ENCODE measurements around the gene MLLT3. TPM values are rescaled to one million over a fixed set of nuclear protein-coding genes. Genes with fewer than 3 reads are reported as not detected.

The MLLT3 gene
- total RNA-seq, 4 donors from 2014 or later = 9.4 to 38.2 (median 30.2) TPM

GRCh38 chr9:20426019-20426418, 196.3 kb downstream of the MLLT3 start:
- H3K9me3 ChIP-seq = no peaks in the 10 kb centered on the region
- DNase-seq = no peak
- in situ Hi-C loops (cut with MboI; ENCODE audit: low pct_ligation_motif_present in 1 of 4, low pct_unique_long_range_greater_than_20kb in 1 of 4, low sequenced_read_pairs in 3 of 4) = no loop called here
- intact Hi-C loops (cut with DNase I; ENCODE audit: low total_unique reads) = no loop called here
- H3K4me1 ChIP-seq = peaks cover 0 to 4% (median 0%) of the 10 kb centered on the region in 4 donors
- no peak overlapping the region for H3K4me3 ChIP-seq
- 83 to 90% methylated on average over 2 of the region's 2 CpGs for WGBS, 2 donors (ENCODE audit: low coverage in 1 of 2)
- no peaks in the 10 kb centered on the region for H3K27me3 ChIP-seq
- H3K27ac ChIP-seq = no peak overlapping the region
- TF ChIP-seq EP300 (IDR thresholded peaks at IDR 0.05; ENCODE audit: low read depth) (no peak), POLR2A (IDR thresholded peaks at IDR 0.05) (no peak), POLR2AphosphoS5 (IDR thresholded peaks at IDR 0.05) (no peak), CTCF (IDR thresholded peaks at IDR 0.05) (no peak)
- no peaks in the 10 kb centered on the region for H3K36me3 ChIP-seq

- H3K4me3 ChIP-seq = no peak overlapping the region
- intact Hi-C loops (cut with DNase I; ENCODE audit: low total_unique reads) = no loop called here
These were observed 202.8 kb downstream of the MLLT3 start for GRCh38 chr9:20419533-20419932.

GRCh38 chr9:20418485-20418884, 203.8 kb downstream of the MLLT3 start:
- Histone ChIP-seq H3K9me3 (no peaks in the 10 kb centered on the region), H3K4me3 (no peak overlapping the region), H3K27ac (no peak overlapping the region), H3K27me3 (no peaks in the 10 kb centered on the region), H3K4me1 (no peaks in the 10 kb centered on the region), H3K36me3 (peaks cover 0 to 3% (median 0%) of the 10 kb centered on the region in 4 donors)
- in situ Hi-C loops (cut with MboI; ENCODE audit: low pct_ligation_motif_present in 1 of 4, low pct_unique_long_range_greater_than_20kb in 1 of 4, low sequenced_read_pairs in 3 of 4) (no loop called here), intact Hi-C loops (cut with DNase I; ENCODE audit: low total_unique reads) (no loop called here)
- TF ChIP-seq EP300 (IDR thresholded peaks at IDR 0.05; ENCODE audit: low read depth) = no peak
- no peak for TF ChIP-seq CTCF (IDR thresholded peaks at IDR 0.05)
- TF ChIP-seq POLR2AphosphoS5 (IDR thresholded peaks at IDR 0.05) = no peak
- TF ChIP-seq POLR2A (IDR thresholded peaks at IDR 0.05) = no peak
- no peak for DNase-seq
- 95 to 97% methylated on average over 4 to 7 of the region's 7 CpGs for WGBS, 2 donors (ENCODE audit: low coverage in 1 of 2)

More at GRCh38 chr9:20419533-20419932, 202.8 kb downstream of the MLLT3 start:
- no peak for DNase-seq
- H3K9me3 ChIP-seq = no peaks in the 10 kb centered on the region
- 49 to 53% methylated on average over 3 of the region's 3 CpGs for WGBS, 2 donors (ENCODE audit: low coverage in 1 of 2)
- no peaks in the 10 kb centered on the region for H3K27me3 ChIP-seq
- H3K4me1 ChIP-seq = no peaks in the 10 kb centered on the region
- H3K36me3 ChIP-seq = no peaks in the 10 kb centered on the region
- TF ChIP-seq POLR2A (IDR thresholded peaks at IDR 0.05) (no peak), CTCF (IDR thresholded peaks at IDR 0.05) (no peak), EP300 (IDR thresholded peaks at IDR 0.05; ENCODE audit: low read depth) (no peak), POLR2AphosphoS5 (IDR thresholded peaks at IDR 0.05) (no peak)
- in situ Hi-C loops (cut with MboI; ENCODE audit: low pct_ligation_motif_present in 1 of 4, low pct_unique_long_range_greater_than_20kb in 1 of 4, low sequenced_read_pairs in 3 of 4) = no loop called here
- H3K27ac ChIP-seq = no peak overlapping the region

GRCh38 chr9:20417373-20418080, 204.8 kb downstream of the MLLT3 start:
- no peak for DNase-seq
- intact Hi-C loops (cut with DNase I; ENCODE audit: low total_unique reads) = no loop called here
- H3K4me3 ChIP-seq = no peak overlapping the region
- in situ Hi-C loops (cut with MboI; ENCODE audit: low pct_ligation_motif_present in 1 of 4, low pct_unique_long_range_greater_than_20kb in 1 of 4, low sequenced_read_pairs in 3 of 4) = no loop called here
- no peaks in the 10 kb centered on the region for H3K4me1 ChIP-seq
- no peaks in the 10 kb centered on the region for H3K27me3 ChIP-seq
- H3K27ac ChIP-seq = no peak overlapping the region
- 69 to 71% methylated on average over 5 of the region's 5 CpGs for WGBS, 2 donors (ENCODE audit: low coverage in 1 of 2)
- peaks cover 0 to 3% (median 0%) of the 10 kb centered on the region in 4 donors for H3K36me3 ChIP-seq
- no peaks in the 10 kb centered on the region for H3K9me3 ChIP-seq
- no peak for TF ChIP-seq CTCF (IDR thresholded peaks at IDR 0.05)
- TF ChIP-seq EP300 (IDR thresholded peaks at IDR 0.05; ENCODE audit: low read depth) = no peak
- TF ChIP-seq POLR2A (IDR thresholded peaks at IDR 0.05) = no peak
- TF ChIP-seq POLR2AphosphoS5 (IDR thresholded peaks at IDR 0.05) = no peak
